ENCODE results near the gene CHST7. TPM values are rescaled to one million over a fixed set of nuclear protein-coding genes. Genes with fewer than 3 reads are reported as not detected.

The CHST7 gene
- total RNA-seq, 2 donors from 2014 or later, result 33.6 to 50.5 TPM

GRCh38 chrX:46571423-46572339 lies 1.9 kb upstream of the CHST7 start:
- Histone ChIP-seq H3K4me1 (peaks cover 0 to 5% of the 10 kb centered on the region in 2 donors), H3K9me3 (no peaks in the 10 kb centered on the region), H3K27me3 (no peaks in the 10 kb centered on the region), H3K27ac (no peak overlapping the region), H3K4me3 (no peak overlapping the region), H3K36me3 (no peaks in the 10 kb centered on the region)
- TF ChIP-seq CTCF (IDR thresholded peaks at IDR 0.05), result no peak
- DNase-seq (ENCODE audit: low spot score), result no peak

- Histone ChIP-seq H3K9me3 (no peaks in the 10 kb centered on the region), H3K27me3 (no peaks in the 10 kb centered on the region), H3K27ac (peak overlapping the region in 1 of 2 donors; percentile 90), H3K4me1 (peaks cover 0 to 9% of the 10 kb centered on the region in 2 donors), H3K36me3 (no peaks in the 10 kb centered on the region), H3K4me3 (no peak overlapping the region)
- TF ChIP-seq CTCF (IDR thresholded peaks at IDR 0.05), result no peak
- no peak for DNase-seq (ENCODE audit: low spot score)
These were observed 1.1 kb upstream of the CHST7 start for GRCh38 chrX:46572340-46572936.

GRCh38 chrX:46573892-46574773 lies 568 bp downstream of the CHST7 start:
- Histone ChIP-seq H3K4me3 (peak overlapping the region; percentile 51 to 66), H3K4me1 (peaks cover 0 to 20% of the 10 kb centered on the region in 2 donors), H3K27ac (peak overlapping the region; percentile 81 to 90), H3K27me3 (no peaks in the 10 kb centered on the region), H3K36me3 (no peaks in the 10 kb centered on the region), H3K9me3 (no peaks in the 10 kb centered on the region)
- no peak for DNase-seq (ENCODE audit: low spot score)
- no peak for TF ChIP-seq CTCF (IDR thresholded peaks at IDR 0.05)

- H3K4me3 ChIP-seq, result peak overlapping the region; percentile 51 to 66
- H3K36me3 ChIP-seq, result no peaks in the 10 kb centered on the region
- DNase-seq (ENCODE audit: low spot score), result no peak
- peak overlapping the region; percentile 81 to 90 for H3K27ac ChIP-seq
- no peaks in the 10 kb centered on the region for H3K9me3 ChIP-seq
- TF ChIP-seq CTCF (IDR thresholded peaks at IDR 0.05), result no peak
- no peaks in the 10 kb centered on the region for H3K27me3 ChIP-seq
- H3K4me1 ChIP-seq, result peaks cover 0 to 20% of the 10 kb centered on the region in 2 donors
These were observed 1.3 kb downstream of the CHST7 start for GRCh38 chrX:46574774-46575381.

GRCh38 chrX:46575586-46575985 lies 2.0 kb downstream of the CHST7 start:
- no peak for DNase-seq (ENCODE audit: low spot score)
- peak overlapping the region; percentile 51 to 66 for H3K4me3 ChIP-seq
- H3K27me3 ChIP-seq, result no peaks in the 10 kb centered on the region
- no peak for TF ChIP-seq CTCF (IDR thresholded peaks at IDR 0.05)
- peaks cover 0 to 20% of the 10 kb centered on the region in 2 donors for H3K4me1 ChIP-seq
- no peaks in the 10 kb centered on the region for H3K36me3 ChIP-seq
- H3K9me3 ChIP-seq, result no peaks in the 10 kb centered on the region
- H3K27ac ChIP-seq, result peak overlapping the region; percentile 81 to 90
